HK-2 (cell line): Measurements from ENCODE around the gene SERINC5.
A peak's percentile ranks its signal among the peaks of the same experiment; 100 is the strongest.
"Not testable (repeated sequence)": the region's sequence is repeated elsewhere in the genome, so short reads cannot be mapped to it uniquely, and the experiment has no call there.

Experiments used
- DNase-seq: peaks from one replicate; pipeline ENCODE4 v3.0.0-alpha.2; 2018; ENCODE audit not compliant: unreplicated experiment

SERINC5 gene

GRCh38 chr5:80255811-80256712 lies at the start of gene SERINC5:
SERINC5 (minus strand) TSS chr5:80256048; CDS start chr5:80255922, 126 bp downstream.
- peak; percentile 80 for DNase-seq

DNA sequence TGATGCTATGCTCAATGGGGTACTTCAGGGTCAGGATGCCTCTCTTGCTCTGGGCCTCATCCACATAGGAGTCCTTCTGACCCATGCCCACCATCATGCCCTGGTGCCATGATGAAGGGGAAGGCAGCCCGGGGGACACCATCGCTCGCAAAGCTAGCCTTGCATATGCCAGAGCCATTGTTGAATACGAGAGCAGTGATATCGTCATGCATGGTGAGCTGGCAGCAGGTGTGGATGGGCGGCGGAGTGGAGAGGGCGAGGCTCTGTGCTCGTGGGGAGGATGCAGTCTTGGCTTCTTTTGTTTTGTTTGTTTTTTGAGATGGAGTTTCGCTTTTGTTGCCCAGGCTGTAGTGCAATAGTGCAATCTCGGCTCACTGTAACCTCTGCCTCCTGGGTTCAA lies 46.8 kb upstream of the SERINC5 start:
- no peak for DNase-seq

- not testable (repeated sequence) for DNase-seq
These were observed 45.5 kb upstream of the SERINC5 start for GRCh38 chr5:80301342-80301741.

DNA sequence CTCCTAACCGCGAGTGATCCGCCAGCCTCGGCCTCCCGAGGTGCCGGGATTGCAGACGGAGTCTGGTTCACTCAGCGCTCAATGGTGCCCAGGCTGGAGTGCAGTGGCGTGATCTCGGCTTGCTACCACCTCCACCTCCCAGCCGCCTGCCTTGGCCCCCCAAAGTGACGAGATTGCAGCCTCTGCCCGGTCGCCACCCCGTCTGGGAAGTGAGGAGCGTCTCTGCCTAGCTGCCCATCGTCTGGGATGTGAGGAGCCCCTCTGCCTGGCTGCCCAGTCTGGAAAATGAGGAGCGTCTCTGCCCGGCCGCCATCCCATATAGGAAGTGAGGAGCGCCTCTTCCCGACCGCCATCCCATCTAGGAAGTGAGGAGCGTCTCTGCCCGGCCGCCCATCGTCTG lies 44.9 kb upstream of the SERINC5 start:
- DNase-seq: not testable (repeated sequence)

DNA sequence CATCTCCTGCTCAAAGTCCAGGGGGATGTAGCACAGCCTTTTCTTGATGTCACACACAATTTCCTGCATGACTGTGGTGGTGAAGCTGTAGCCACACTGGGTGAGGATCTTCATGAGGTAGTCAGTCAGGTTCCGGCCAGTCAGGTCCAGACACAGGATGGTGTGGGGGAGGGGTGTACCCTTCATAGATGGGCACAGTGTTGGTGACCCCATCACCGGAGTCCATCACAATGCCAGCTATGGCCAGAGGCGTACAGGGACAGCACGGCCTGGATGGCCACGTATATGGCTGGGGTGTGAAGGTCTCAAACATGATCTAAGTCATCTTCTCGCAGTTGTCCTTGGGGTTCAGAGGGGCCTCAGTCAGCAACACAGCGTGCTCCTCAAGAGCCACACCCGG lies 44.3 kb upstream of the SERINC5 start:
- no peak for DNase-seq

GRCh38 chr5:80299601-80300000 lies 43.8 kb upstream of the SERINC5 start:
- no peak for DNase-seq

GRCh38 chr5:80296121-80296520 lies 40.3 kb upstream of the SERINC5 start:
- no peak for DNase-seq

DNA sequence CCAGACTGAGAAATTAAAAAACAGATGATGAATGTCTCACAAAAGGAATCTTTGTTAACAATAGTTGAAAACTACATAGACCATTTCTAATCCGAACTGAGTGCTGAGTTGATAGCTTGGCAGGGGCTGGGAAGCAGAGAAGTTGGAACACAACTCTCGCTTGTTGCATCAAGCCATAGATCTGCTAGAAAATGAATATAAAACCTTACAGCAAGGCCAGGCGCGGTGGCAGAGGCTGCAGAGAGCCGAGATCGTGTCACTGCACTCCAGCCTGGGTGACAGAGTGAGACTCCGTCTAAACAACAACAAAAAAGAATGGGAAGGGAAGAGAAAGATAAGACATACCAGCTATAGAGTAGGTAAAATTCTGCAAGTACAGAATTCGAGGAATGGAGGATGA lies 35.9 kb upstream of the SERINC5 start:
- DNase-seq: no peak

DNA sequence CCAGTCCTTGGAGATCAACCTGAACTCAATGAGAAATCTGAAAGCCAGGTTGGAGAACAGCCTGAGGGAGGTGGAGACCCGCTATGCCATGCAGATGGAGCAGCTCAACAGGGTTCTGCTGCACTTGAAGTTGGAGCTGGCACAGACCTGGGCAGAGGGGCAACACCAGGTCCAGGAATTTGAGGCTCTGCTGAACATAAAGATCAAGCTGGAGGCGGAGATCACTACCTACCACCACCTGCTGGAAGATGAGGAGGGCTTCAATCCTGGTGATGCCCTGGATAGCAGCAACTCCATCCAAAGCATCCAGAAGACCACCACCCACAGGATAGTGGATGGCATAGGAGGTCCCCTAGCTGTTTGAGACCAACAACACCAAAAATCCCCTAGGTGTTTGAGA lies 33.5 kb upstream of the SERINC5 start:
- no peak for DNase-seq

GRCh38 chr5:80288177-80288576 lies 32.3 kb upstream of the SERINC5 start:
- no peak for DNase-seq

GRCh38 chr5:80284720-80285119 lies 28.9 kb upstream of the SERINC5 start:
- DNase-seq: no peak

DNA sequence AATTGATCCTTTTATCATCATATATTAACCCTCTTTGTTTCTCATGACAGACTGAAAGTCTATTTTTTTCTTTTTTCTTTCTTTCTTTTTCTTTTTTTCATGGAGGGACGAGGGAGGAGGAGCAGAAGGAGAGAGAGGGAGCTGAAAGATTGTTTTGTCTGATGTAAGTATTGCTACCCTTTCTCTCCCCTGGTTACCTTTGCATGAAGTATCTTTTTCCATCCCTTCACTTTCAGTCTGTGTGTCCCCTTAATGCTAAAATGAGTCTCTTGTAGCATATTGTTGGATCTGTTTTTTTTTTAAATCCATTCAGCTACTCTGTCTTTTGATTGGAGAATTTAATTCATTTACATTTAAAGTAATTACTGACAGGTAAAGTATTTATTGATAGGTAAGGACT lies 27.5 kb upstream of the SERINC5 start:
- no peak for DNase-seq

DNA sequence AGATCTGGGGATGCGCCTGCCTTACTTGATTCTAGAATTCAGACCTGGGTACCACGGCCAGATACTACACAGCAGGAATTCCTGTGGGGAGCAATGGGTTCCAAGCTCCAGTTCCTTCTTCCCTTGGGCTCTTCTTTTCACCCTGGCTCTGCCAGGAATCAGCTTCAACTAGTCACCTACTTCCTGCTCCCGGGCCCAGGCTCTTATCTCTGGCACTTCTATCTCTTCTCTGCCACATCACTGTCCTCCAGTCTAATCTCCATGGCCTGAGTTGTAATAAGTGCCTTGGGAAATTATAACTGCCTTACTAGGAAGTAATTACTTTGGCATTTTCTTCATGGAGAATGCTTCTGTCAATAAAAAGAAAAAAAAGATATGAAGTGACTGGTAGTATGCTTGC lies 26.2 kb upstream of the SERINC5 start:
- DNase-seq: no peak

DNA sequence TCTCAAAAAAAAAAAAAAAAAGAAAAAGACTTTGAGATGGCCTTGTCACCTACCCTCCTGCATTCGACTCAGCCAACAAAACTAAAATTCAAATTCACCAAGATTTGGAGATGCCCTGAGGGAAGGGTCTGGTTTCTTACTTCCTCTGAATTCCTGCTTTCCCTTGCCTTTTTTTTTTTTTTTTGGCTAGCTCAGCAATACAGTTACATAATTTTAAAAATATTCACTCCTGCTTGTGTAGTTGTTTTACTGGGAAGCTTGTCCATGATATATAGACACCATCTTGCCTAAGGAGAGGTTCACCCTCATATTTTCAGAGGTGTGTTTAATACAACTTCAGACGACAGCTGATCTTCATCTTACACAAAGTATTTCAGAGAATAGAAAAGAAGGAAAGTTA lies 21.3 kb upstream of the SERINC5 start:
- no peak for DNase-seq

DNA sequence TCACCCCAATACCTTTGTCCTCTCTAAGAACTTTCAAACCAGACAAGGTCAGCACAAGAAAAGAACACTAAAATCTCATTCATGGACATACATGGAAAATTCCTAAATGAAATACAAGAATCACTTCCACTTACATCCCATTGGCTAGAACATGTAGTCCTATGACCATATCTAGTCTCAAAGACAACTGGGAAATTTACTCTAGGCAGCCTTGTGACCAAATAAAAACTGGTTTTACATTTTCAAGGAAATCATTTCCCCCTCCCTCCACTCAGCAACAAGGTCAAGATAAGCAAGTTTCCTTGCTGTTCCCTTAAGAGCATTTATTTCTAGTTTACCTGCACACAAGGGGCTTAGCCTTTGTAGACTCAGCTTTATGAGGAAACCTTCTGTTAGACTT lies 20.3 kb upstream of the SERINC5 start:
- DNase-seq: no peak

GRCh38 chr5:80275347-80275746 lies 19.5 kb upstream of the SERINC5 start:
- no peak for DNase-seq

- not testable (repeated sequence) for DNase-seq
These were observed 14.7 kb upstream of the SERINC5 start for GRCh38 chr5:80270543-80270942.

DNA sequence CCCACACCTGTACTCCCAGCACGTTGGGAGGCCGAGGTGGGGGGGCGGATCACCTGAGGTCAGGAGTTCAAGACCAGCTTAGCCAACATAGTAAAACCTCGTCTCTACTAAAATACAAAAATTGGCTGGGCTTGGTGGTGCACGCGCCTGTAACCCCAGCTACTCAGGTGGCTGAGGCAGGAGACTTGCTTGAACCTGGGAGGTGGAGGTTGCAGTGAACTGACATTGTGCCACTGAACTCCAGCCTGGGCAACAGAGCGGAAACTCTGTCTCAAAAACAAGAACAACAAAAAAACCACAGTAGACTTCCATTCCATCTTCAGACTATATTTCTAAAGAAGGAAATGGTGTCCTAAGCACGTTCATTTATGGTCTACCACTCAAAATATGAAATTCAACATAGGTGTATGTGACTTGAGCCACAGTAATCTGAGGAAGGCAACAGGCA lies 14.2 kb upstream of the SERINC5 start:
- no peak for DNase-seq

- DNase-seq: no peak
These were observed 13.1 kb upstream of the SERINC5 start for GRCh38 chr5:80268916-80269315.

DNA sequence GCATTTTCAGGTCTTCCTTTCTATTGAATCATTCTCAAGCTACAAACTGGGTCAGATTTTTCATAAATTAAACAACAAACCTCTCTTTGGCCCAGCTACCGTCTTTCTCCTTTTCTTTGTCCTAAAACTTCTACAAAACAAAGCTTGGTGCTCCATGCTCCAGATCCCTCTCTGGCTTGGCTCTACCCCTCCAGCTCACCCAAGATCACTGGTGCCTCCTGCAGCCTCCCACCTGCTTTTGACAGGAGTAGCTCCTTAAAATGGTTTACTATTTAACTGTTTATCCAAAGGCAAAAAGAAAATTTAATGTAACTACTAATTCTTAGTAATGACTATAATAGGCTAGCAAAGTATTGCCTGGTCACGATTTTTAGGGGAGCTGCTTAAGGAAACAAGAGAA lies 10.7 kb upstream of the SERINC5 start:
- no peak for DNase-seq

- no peak for DNase-seq
These were observed 4.6 kb upstream of the SERINC5 start for GRCh38 chr5:80260461-80260860.

- DNase-seq: no peak
These were observed 3.8 kb upstream of the SERINC5 start for GRCh38 chr5:80259511-80260203.

DNA sequence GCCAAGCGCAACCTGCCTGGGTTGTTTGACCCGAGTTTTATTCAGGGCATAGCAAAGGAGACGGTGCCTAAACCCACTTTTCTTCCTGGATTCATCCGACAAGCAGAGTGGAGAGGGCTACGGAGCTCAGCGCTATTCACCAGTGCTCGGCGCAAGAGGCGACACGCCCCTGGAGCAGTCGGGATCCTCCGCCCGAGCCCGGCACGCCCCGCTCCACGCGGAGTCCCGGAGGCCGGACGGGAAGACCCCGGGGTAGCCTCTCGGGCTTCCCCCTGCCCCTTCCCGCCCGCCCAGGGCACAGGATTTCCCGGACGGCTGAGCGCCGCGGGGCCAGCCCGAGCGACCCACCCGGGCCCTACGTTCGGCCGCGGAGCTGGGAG lies 427 bp downstream of the SERINC5 start:
- DNase-seq: peak; percentile 53
